ENCODE measurements around the gene TMCC3.

DNA sequence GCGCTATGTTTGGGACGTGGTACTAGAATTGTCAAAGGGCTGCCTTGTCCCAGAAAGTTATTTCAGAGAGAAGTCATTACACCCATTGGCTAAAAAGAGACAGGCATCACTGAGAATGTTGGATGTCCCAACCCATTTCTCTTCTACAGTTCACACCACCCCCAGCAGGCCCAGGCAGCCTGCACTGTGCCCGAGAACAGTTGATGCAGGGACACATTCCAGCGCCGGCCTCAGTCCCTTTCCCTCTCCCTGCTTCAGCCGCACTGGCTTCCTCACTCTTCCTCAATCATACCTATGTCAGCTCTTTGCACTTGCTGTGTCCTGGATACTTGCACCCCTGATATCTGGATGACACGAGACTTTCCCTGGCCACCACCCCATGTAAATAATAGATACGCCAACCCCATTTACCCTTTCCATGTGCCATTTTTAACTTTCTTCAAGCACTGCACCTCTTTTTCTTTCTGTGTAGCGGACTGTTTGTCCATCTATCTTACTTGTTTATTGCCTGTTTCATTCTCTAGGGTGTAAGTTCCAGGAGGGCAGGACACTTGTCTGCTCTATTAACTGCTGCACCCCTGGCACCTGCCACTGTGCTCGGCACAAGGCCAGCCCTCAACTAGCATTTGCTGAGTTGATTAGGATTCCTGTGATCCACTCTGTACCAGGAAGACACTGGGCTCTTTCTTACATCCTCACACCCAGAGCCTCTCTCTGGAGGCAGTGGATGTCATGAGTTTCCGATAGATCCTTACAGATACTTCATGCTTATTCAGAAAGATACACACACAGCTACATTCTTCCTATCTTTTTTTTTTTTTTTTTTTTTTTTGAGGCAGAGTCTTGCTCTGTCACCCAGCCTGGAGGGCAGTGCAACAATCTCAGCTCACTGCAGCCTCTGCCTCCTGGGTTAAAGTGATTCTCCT lies 114.1 kb downstream of the TMCC3 start:
- no peak for TF ChIP-seq REST (IDR thresholded peaks at IDR 0.05; ENCODE audit: insufficient read depth in 1 of 2, low read depth in 2 of 2, low read length in 2 of 2)
- TF ChIP-seq POLR2AphosphoS5 (IDR thresholded peaks at IDR 0.05; ENCODE audit: low read depth, low read length), result no peak
- TF ChIP-seq SIN3A (IDR thresholded peaks at IDR 0.05; ENCODE audit: borderline replicate concordance, insufficient read depth, low read length), result no peak

All from PFSK-1 (cell line).